ACC112 (cell line): ENCODE measurements around the gene KCNC2.

ENCODE experiments used
- H2AFZ ChIP-seq: fragments of 200-600 bp; sonication (generic); one replicate; pipeline ENCODE4 v1.6.0; 2017; ENCODE audit warnings: antibody characterized with exemption, low read length; ENCODE audit not compliant: unreplicated experiment
- H3K27ac ChIP-seq: fragments of 200-600 bp; sonication (generic); 2 replicates; pipeline ENCODE4 v1.5.1; 2014; ENCODE audit warnings: low read depth, mild to moderate bottlenecking, antibody characterized with exemption, low read length, moderate library complexity
- H3K27me3 ChIP-seq: fragments of 200-600 bp; sonication (generic); 2 replicates; pipeline ENCODE4 v1.6.1; 2014; ENCODE audit warnings: mild to moderate bottlenecking, antibody characterized with exemption, low read length, moderate library complexity, mixed read lengths; ENCODE audit not compliant: insufficient read depth
- H3K36me3 ChIP-seq: fragments of 200-600 bp; sonication (generic); 2 replicates; pipeline ENCODE4 v1.6.1; 2016; ENCODE audit warnings: mild to moderate bottlenecking, antibody characterized with exemption, low read length, moderate library complexity, mixed read lengths; ENCODE audit not compliant: insufficient read depth
- H3K4me1 ChIP-seq: fragments of 200-600 bp; sonication (generic); one replicate; pipeline ENCODE4 v1.6.1; 2016; ENCODE audit warnings: low read length, mixed read lengths; ENCODE audit not compliant: insufficient read depth, unreplicated experiment, control insufficient read depth
- H3K4me3 ChIP-seq: fragments of 200-600 bp; sonication (generic); 2 replicates; pipeline ENCODE4 v1.5.1; 2014; ENCODE audit warnings: mild to moderate bottlenecking, low read depth, low read length
- H3K79me2 ChIP-seq: fragments of 200-600 bp; sonication (generic); one replicate; pipeline ENCODE4 v1.6.0; 2016; ENCODE audit warnings: low read length; ENCODE audit not compliant: control insufficient read depth, unreplicated experiment, insufficient read depth

Gene KCNC2

DNA sequence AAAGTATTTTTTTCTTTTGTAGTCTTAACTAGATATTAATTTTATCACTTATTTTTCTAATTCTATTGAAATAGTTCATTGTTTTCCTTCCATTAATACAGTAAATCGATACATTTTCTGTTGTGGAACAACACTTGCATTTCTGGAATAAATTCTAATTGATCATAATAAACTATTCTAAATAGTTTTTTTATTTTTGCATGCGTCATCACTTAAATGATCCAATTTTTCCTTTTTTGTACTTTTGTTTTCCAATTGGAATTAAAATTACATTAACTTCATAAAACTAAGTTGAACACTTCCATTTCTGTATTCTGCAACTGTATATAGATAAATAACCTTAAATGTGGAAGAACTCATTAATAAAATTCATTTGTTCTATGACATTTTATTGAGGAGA is 202.5 kb downstream of the KCNC2 start:
- Histone ChIP-seq H3K79me2 (no peaks in the 10 kb centered on the region), H2AFZ (no peak overlapping the region), H3K4me1 (no peaks in the 10 kb centered on the region), H3K27me3 (no peaks in the 10 kb centered on the region), H3K4me3 (no peak overlapping the region), H3K27ac (no peak overlapping the region), H3K36me3 (no peaks in the 10 kb centered on the region)

- Histone ChIP-seq H3K4me3 (peak overlapping the region; percentile 66), H3K4me1 (peaks cover 3% of the 10 kb centered on the region), H3K36me3 (no peaks in the 10 kb centered on the region), H3K27ac (no peak overlapping the region), H3K27me3 (no peaks in the 10 kb centered on the region), H2AFZ (peak overlapping the region; percentile 83), H3K79me2 (no peaks in the 10 kb centered on the region)
Observed at GRCh38 chr12:75000120-75000519, 209.5 kb downstream of the KCNC2 start.

- H3K36me3 ChIP-seq, result no peaks in the 10 kb centered on the region
- H3K27ac ChIP-seq, result no peak overlapping the region
- no peaks in the 10 kb centered on the region for H3K27me3 ChIP-seq
- H3K4me3 ChIP-seq, result peak overlapping the region; percentile 66
- H3K79me2 ChIP-seq, result no peaks in the 10 kb centered on the region
- peak overlapping the region; percentile 83 for H2AFZ ChIP-seq
- peaks cover 3% of the 10 kb centered on the region for H3K4me1 ChIP-seq
Observed at GRCh38 chr12:74999474-74999873, 210.2 kb downstream of the KCNC2 start.
